ENCODE data around the gene KMT2A.

Gene KMT2A

DNA sequence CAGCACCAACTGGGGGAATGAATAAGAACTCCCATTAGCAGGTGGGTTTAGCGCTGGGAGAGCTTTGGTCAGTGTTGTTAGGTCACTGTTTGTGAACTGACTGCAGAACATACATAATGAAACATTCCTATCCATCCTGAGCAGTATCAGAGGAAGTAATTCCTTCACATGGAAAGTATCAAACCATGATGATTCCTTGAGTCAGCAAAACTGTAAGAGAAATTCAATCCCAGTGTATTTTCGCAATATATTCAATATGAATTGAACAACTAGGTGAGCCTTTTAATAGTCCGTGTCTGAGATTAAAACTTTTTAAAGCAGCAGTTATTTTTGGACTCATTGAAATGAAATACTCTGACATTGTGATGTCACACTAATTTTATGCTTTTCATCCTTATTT is 48.1 kb downstream of the KMT2A start:
- DNase-seq (ENCODE audit: low read depth in 3 of 3) = no peak

DNA sequence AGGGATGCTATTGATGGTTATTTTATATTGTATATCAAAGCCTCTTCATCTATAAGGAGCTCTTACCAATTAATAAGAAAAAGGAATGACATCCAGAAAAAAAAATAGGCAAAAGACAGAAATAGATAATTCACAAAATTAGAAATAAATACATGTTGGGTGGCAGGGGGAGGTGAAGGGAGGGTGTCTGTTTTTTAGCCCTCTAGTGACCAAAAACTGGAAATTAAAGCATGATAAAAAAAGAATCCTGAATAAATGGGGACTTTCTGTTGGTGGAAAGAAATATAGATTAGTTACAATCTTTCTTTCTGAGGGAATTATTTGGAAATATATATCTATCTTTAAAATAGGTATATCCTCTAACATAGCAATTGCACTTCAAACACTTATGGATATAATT is 49.0 kb downstream of the KMT2A start:
- DNase-seq (ENCODE audit: low read depth in 3 of 3) = no peak

DNA sequence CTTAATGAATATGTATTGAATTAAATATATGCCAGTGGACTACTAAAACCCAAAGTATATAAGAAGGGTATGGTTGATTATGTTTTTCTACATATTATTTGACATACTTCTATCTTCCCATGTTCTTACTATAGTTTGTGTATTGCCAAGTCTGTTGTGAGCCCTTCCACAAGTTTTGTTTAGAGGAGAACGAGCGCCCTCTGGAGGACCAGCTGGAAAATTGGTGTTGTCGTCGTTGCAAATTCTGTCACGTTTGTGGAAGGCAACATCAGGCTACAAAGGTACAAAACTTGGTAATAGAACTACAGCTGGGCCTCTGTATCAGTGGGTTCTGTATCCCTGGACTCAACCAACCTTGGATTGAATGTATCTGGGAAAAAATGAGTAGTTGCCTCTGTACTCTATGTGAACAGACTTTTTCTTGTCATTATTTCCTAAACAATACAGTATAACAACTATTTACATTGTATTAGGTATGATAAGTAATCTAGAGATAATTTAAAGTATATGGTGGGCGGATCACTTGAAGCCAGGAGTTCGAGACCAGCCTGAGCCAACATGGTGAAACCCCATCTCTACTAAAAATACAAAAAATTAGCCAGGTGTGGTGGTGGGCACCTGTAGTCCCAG is 52.3 kb downstream of the KMT2A start:
- DNase-seq (ENCODE audit: low read depth in 3 of 3) = peak; percentile 44 to 61 (median 55)

DNA sequence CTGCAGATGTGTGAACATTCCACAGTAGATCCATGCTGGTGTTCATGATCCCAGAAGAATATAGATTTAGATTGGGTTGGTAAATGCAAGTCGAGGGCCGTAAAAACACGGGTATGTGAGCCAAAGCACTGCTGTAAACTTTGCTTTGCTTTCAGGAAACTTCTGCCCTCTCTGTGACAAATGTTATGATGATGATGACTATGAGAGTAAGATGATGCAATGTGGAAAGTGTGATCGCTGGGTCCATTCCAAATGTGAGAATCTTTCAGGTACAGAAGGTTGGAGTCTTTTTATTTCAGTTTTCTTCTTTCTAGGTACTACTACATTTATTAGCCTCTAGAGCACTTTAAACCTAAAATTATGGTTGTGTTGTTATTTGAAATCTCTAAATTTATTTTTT is 54.7 kb downstream of the KMT2A start:
- no peak for DNase-seq (ENCODE audit: low read depth in 3 of 3)

DNA sequence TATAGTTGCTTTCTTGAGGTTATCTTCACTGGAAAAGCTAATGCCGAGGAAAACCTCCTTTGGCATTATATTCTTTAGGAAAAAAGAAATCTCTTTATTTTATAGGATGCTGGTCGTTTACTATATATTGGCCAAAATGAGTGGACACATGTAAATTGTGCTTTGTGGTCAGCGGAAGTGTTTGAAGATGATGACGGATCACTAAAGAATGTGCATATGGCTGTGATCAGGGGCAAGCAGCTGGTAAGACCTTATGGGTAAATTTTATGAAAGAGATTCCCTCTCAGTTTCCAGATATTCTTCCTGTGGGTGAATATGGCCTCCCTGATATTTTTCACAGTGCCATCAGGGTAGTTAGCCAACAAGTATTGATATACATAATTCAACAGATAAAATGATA is 61.5 kb downstream of the KMT2A start:
- no peak for DNase-seq (ENCODE audit: low read depth in 3 of 3)

DNA sequence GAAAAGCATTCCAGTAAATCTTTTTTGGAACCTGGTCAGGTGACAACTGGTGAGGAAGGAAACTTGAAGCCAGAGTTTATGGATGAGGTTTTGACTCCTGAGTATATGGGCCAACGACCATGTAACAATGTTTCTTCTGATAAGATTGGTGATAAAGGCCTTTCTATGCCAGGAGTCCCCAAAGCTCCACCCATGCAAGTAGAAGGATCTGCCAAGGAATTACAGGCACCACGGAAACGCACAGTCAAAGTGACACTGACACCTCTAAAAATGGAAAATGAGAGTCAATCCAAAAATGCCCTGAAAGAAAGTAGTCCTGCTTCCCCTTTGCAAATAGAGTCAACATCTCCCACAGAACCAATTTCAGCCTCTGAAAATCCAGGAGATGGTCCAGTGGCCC is 66.9 kb downstream of the KMT2A start:
- DNase-seq (ENCODE audit: low read depth in 3 of 3) = no peak

DNA sequence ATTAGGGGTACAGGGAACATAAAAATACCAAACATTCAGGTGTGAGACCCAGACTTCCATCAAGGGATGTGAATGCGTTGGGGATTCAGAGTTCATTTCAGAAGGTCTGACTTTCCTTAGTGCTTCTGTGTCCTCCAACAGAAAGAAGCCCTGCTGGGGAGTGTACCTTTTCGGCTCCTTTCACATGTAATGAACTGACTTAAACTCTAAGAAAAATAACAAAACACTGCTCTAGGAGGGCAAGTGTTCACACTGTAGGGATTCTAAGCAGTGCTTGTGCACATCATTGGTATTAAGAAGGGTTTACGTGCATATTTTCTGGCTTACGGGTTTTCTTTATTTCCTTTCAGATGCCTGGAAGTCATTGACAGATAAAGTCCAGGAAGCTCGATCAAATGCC is 75.3 kb downstream of the KMT2A start:
- no peak for DNase-seq (ENCODE audit: low read depth in 3 of 3)

DNA sequence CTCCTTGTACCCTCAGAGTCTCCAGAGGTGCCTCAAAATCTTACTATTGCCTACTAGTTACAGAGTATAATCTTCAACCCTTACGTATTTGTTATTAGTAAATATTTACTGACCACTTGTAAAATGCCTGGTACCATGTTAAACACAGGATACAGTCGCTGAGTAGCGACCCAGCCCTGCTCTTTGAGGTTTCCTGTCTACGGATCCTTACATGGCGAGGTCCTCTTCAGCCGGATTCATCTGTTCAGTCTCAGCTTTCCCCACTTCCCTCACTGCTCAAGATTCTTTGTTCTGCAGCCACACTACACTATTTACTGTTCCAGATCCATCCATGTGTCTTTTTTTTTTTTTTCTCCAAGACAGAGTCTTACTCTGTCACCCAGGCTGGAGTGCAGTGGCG is 77.8 kb downstream of the KMT2A start:
- no peak for DNase-seq (ENCODE audit: low read depth in 3 of 3)

DNA sequence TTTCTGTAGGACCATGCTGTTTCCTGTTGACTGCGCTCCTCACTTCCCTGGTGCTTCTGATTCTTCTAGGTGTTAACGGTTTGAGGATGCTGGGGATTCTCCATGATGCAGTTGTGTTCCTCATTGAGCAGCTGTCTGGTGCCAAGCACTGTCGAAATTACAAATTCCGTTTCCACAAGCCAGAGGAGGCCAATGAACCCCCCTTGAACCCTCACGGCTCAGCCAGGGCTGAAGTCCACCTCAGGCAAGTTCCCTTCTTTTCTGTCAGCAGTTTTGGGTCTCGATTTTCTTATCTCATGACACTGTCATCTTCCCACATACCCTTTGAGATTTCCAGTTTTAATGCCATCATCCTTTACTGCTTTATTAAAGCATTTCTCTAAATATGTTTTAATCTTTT is 83.3 kb downstream of the KMT2A start:
- no peak for DNase-seq (ENCODE audit: low read depth in 3 of 3)

DNA sequence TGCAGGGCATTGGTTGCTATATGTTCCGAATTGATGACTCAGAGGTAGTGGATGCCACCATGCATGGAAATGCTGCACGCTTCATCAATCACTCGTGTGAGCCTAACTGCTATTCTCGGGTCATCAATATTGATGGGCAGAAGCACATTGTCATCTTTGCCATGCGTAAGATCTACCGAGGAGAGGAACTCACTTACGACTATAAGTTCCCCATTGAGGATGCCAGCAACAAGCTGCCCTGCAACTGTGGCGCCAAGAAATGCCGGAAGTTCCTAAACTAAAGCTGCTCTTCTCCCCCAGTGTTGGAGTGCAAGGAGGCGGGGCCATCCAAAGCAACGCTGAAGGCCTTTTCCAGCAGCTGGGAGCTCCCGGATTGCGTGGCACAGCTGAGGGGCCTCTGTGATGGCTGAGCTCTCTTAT is 85.6 kb downstream of the KMT2A start:
- DNase-seq (ENCODE audit: low read depth in 3 of 3) = no peak

DNA sequence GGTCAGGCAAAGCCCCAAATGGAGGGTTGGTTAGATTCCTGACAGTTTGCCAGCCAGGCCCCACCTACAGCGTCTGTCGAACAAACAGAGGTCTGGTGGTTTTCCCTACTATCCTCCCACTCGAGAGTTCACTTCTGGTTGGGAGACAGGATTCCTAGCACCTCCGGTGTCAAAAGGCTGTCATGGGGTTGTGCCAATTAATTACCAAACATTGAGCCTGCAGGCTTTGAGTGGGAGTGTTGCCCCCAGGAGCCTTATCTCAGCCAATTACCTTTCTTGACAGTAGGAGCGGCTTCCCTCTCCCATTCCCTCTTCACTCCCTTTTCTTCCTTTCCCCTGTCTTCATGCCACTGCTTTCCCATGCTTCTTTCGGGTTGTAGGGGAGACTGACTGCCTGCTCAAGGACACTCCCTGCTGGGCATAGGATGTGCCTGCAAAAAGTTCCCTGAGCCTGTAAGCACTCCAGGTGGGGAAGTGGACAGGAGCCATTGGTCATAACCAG is 86.3 kb downstream of the KMT2A start:
- no peak for DNase-seq (ENCODE audit: low read depth in 3 of 3)

DNA sequence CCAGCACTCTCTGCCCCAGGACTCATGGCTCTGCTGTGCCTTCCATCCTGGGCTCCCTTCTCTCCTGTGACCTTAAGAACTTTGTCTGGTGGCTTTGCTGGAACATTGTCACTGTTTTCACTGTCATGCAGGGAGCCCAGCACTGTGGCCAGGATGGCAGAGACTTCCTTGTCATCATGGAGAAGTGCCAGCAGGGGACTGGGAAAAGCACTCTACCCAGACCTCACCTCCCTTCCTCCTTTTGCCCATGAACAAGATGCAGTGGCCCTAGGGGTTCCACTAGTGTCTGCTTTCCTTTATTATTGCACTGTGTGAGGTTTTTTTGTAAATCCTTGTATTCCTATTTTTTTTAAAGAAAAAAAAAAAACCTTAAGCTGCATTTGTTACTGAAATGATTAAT is 88.1 kb downstream of the KMT2A start:
- DNase-seq (ENCODE audit: low read depth in 3 of 3) = no peak

DNA sequence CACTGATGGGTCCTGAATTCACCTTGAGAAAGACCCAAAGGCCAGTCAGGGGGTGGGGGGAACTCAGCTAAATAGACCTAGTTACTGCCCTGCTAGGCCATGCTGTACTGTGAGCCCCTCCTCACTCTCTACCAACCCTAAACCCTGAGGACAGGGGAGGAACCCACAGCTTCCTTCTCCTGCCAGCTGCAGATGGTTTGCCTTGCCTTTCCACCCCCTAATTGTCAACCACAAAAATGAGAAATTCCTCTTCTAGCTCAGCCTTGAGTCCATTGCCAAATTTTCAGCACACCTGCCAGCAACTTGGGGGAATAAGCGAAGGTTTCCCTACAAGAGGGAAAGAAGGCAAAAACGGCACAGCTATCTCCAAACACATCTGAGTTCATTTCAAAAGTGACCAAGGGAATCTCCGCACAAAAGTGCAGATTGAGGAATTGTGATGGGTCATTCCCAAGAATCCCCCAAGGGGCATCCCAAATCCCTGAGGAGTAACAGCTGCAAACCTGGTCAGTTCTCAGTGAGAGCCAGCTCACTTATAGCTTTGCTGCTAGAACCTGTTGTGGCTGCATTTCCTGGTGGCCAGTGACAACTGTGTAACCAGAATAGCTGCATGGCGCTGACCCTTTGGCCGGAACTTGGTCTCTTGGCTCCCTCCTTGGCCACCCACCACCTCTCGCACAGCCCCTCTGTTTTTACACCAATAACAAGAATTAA is 88.6 kb downstream of the KMT2A start:
- no peak for DNase-seq (ENCODE audit: low read depth in 3 of 3)

DNA sequence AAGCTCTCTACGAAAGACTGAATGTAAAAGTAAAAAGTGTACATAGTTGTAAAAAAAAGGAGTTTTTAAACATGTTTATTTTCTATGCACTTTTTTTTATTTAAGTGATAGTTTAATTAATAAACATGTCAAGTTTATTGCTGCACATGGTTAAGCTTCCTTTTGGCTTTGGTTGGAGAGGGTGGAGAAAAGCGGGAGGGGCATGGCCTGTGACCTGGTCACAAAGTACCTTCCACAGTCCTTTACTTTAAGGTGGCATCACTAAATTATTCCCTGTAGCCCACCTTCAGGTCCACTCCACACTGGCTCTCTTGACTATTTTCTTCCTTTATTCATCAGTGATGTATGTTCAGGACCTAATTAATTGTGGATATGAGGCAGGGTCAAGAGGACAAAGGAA is 90.4 kb downstream of the KMT2A start:
- no peak for DNase-seq (ENCODE audit: low read depth in 3 of 3)

DNA sequence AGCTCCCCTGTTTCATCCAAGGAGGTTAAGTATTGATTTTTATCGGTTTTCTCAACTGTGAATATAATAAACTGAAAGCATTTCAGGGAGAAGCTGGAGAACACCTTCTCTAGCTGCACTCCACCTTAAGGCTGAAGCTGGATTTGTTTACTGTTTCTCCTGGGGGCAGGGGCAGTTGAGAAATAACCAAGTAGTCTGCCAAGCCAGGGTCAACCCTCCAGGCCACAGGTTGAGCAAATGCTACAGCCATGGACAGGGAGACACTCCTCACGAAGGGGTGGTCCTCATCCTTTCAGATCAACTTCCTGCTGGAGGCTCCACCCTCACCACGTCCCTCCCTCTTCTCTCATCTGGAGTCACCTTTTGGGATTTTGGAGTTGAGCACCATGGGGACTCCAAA is 90.8 kb downstream of the KMT2A start, which contains the start of gene TTC36:
TSS of gene TTC36 (plus strand) at position 366 of the 400 bp plus-strand sequence. CDS start at position 387, 21 bp downstream.
- no peak for DNase-seq (ENCODE audit: low read depth in 3 of 3)

DNA sequence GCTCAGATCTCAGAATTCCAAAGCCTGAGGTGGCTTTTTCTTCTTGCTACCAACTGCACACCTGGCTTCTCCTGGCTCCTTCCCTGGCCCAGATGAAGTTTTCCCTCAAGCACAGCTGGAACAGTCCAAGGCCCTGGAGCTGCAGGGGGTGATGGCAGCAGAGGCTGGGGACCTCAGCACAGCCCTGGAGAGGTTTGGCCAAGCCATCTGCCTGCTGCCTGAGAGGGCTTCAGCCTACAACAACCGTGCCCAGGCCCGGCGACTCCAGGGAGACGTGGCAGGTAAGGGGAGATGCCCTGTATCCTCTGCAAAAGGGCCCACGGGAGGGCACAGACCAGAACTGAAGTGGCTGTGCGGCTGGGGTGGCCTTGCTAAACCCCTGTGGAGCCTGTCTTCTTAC is 92.2 kb downstream of the KMT2A start:
- DNase-seq (ENCODE audit: low read depth in 3 of 3) = no peak

DNA sequence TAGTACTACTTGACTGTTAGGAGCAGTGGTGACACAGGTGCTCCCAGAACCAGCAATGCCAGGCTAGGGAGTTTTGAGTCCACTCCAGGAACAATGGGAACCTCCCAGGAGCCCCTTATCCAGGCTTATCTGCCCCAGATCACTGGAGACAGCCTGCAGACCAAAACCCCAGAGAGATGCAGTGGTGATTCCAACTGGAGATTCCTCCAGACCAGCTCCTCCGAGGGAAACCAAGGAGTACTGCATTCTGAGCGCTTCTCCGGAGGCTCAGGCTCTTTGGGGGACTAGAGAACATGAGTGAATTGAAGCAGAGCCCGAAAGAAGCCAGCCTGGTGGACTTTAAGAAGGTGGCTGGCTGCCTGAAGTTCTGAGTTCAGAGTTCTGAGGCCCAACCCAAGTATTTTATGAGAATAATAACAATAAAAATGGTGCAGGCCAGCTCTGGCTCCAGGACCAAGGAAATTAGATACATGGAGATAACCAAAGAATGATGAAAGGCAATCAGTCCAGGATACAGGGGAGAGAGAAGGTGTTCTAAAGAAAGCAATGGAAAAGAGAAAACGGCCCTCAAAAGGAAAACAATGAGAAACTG is 93.4 kb downstream of the KMT2A start:
- DNase-seq (ENCODE audit: low read depth in 3 of 3) = no peak

DNA sequence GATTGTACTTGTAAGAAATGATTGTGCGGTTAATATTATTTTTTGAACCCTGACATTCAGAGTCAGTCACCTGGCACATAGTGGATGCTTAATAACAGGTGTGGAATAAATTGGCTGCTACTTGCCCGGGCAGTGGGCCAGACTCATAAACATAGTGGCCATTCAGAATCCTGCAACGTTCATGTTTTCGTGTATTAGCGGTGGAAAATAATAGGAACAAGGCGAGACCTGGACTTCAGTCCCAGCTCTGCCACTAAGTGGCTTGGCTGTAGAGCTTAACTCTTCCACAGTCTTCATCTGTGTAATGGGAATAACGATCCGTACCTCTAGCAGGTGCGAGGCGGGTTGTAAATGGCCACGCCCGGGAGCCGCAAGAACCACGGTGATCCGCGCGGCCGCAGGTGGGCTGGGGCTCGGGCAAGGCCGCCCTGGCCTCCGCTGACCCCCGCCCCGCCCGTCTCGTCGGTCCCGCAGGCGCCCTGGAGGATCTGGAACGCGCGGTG is 93.9 kb downstream of the KMT2A start:
- DNase-seq (ENCODE audit: low read depth in 3 of 3) = no peak

DNA sequence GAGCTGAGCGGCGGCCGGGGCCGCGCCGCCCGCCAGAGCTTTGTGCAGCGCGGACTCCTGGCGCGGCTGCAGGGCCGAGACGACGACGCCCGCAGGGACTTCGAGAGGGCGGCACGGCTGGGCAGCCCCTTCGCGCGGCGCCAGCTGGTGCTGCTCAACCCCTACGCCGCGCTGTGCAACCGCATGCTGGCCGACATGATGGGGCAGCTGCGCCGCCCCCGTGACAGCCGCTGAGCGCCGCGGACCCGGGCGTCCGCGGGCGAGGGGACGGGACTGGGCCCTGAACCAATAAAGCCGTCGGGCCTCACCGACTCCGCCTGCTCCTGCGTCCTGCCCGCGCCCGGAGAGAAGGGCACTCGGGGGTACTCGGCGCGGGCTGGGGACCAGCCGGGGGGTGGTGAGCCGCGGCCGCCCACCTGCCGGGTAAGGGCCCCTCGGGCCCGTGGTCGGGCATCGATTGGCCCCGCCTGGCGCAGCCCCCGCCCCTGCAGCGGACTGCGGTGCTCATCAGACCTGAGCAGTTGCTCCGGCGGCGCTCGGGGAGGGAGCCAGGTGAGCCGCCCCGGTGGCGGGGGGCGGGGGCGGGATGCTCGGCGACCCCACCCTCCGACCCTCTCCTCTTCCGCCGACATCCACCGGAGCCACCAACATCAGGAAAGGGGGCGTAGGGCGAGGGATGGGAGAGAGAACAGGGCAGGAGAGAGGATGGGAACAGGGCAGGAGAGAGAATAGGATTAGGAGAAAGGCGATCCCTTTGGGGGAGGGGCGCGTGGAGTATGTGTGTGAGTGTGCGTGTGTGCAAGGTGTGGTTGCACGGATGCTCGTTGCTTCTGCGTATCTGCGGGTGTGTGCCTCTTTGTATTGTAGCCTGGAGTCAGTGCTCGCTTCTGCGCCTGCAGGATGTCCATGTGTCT is 94.6 kb downstream of the KMT2A start, which contains the start of gene TMEM25:
TSS of gene TMEM25 (plus strand) at position 510 of the 914 bp plus-strand sequence. CDS start 610 bp downstream, outside the sequence.
- DNase-seq (ENCODE audit: low read depth in 3 of 3) = peak; percentile 54 to 68 (median 67)

DNA sequence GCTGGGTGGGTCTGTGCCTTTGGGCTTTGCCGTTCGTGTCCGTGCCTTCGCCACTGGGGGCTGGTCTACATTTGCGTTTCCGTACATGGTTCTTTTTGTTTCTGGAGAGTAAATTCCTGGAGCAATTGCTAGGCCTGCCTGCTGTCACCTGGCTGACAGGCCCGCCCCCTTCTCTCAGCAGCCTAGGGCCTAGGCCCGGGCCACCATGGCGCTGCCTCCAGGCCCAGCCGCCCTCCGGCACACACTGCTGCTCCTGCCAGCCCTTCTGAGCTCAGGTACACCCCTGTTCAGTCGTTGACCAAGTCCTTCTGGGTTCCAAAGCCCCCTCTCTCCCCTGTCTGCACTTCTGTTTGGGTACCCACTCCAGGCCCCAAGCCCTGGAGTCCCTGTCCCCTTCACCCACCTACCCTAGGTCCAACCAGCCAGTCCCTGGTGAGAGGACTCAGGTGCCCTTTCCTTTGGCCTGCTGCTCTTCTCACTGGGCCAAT is 95.3 kb downstream of the KMT2A start:
- no peak for DNase-seq (ENCODE audit: low read depth in 3 of 3)

DNA sequence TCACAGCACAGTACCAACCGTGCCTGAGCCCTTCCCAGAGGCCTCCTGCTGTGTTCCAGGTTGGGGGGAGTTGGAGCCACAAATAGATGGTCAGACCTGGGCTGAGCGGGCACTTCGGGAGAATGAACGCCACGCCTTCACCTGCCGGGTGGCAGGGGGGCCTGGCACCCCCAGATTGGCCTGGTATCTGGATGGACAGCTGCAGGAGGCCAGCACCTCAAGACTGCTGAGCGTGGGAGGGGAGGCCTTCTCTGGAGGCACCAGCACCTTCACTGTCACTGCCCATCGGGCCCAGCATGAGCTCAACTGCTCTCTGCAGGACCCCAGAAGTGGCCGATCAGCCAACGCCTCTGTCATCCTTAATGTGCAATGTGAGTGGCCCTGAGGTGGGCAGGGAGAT is 95.8 kb downstream of the KMT2A start:
- DNase-seq (ENCODE audit: low read depth in 3 of 3) = no peak

Measured in stimulated activated CD4-positive, alpha-beta T cell treated with anti-CD3 and anti-CD28 coated beads, TNF-alpha, amount 100 ng/mL, for 4 hours (primary cell).